SK-N-MC (cell line): ENCODE measurements around the gene ATP1B4.

Experiments
- DNase-seq: peaks from one replicate; pipeline ENCODE4 v3.0.0-alpha.2; 2011; ENCODE audit warnings: low read depth, low spot score
- H3K27ac ChIP-seq: fragments of 200-600 bp; sonication (generic); 2 replicates; pipeline ENCODE4 v1.5.1; 2016; ENCODE audit warnings: mixed run types
- H3K36me3 ChIP-seq: fragments of 200-600 bp; sonication (generic); 2 replicates; pipeline ENCODE4 v1.6.1; 2017; ENCODE audit warnings: antibody characterized with exemption, low read length, mixed read lengths; ENCODE audit not compliant: insufficient read depth
- H3K4me3 ChIP-seq: fragments of 200-600 bp; sonication (generic); 2 replicates; pipeline ENCODE4 v1.5.1; 2016
- H3K9ac ChIP-seq: fragments of 200-600 bp; sonication (generic); 2 replicates; pipeline ENCODE4 v1.8.0; 2017; ENCODE audit warnings: mixed run types, mixed read lengths; ENCODE audit not compliant: insufficient read length
- H3K9me3 ChIP-seq: fragments of 200-600 bp; sonication (generic); 2 replicates; pipeline ENCODE4 v1.6.1; 2017; ENCODE audit warnings: low read depth, mild to moderate bottlenecking, antibody characterized with exemption, low read length, moderate library complexity, mixed read lengths
- EZH2 ChIP-seq: fragments of 200-600 bp; sonication (generic); IDR thresholded peaks from one replicate; pipeline ENCODE4 v1.6.1; 2017; ENCODE audit warnings: antibody characterized with exemption
- FOXP2 ChIP-seq: optimal IDR thresholded peaks from 2 replicates; pipeline ENCODE3; 2011; ENCODE audit warnings: mild to moderate bottlenecking, moderate library complexity; ENCODE audit not compliant: insufficient read depth; ENCODE audit errors: extremely low read length, control extremely low read depth
- POLR2AphosphoS5 ChIP-seq: IDR thresholded peaks from 2 replicates; pipeline ENCODE4 v1.6.1; 2012; ENCODE audit warnings: mild to moderate bottlenecking, low read depth, low read length, borderline replicate concordance

The ATP1B4 gene

DNA sequence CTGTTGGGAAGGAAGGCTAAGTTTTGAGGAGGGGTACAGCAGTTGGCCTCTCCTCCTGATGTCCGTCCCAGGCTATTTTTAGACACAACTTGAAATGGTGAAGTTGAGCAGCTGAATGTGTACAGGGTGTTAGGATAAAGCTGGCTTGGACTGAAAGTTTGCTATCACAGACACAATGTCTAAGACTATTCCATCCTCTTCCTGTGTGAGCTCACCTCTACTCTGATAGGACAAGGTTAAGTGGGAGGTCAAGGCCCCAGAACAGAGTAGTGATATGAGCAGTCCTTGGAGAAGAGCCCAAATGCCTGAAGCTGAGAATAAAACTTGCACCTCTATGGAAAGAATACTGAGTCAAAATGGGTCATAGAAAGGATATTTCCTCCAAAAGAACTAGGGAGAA lies 4.1 kb downstream of the ATP1B4 start:
- TF ChIP-seq POLR2AphosphoS5 (no peak), FOXP2 (no peak), EZH2 (no peak)
- no peak overlapping the region for H3K9ac ChIP-seq
- no peaks in the 10 kb centered on the region for H3K9me3 ChIP-seq
- no peak overlapping the region for H3K4me3 ChIP-seq
- no peak overlapping the region for H3K27ac ChIP-seq
- DNase-seq = no peak
- no peaks in the 10 kb centered on the region for H3K36me3 ChIP-seq

DNA sequence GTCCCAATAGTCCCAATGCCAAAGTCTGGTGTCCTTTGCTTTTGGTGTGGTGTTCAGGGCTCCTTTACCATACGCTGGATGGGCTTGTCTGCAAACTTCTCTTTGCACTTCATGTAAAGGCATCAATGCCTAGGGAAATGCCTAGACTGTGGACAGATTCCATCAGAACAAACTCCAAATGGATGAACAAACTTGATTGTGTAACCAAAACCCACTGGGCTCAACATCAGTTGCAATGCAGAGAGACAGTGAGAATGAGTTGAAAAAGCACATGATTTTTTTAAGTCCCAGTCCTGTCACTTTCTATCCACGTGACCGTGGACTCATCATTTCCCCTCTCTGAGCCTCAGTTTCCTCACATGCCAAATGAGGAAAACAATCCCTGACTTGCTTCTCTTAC lies 4.9 kb downstream of the ATP1B4 start:
- Histone ChIP-seq H3K27ac (no peak overlapping the region), H3K9ac (no peak overlapping the region), H3K9me3 (no peaks in the 10 kb centered on the region), H3K36me3 (no peaks in the 10 kb centered on the region), H3K4me3 (no peak overlapping the region)
- no peak for DNase-seq
- TF ChIP-seq POLR2AphosphoS5 (no peak), FOXP2 (no peak)

DNA sequence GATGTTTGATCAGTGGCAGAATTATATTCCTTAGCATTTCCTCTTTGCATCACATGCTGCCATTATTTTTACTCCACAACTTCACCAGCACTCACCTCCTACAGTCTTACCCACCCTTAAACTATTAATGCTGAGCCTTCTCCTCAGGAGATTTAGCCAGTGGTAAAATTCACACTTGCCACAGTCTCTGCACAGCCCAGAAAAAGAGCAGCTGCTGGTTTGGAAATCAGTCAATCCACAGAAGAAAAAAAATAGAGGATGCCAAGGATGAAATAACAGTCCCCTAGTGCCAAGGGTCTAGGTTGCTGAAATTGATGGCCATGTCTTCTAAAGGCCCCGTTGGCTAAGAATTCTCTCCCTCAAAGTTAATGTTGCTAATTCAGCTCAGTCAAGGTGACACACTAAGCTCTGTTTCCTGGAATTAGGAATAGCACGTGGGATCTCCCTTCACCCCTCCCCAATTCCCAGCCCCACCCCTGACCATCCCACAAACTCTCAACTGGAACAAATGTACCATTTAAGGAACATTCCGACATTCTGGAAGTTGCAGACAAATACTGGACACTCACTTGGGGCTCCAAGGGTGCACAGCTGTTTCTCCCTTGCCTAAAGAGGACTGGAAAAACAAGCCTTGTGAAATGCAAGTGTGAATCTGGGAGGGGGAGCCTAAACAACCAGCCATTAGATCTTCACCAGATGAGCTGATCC lies 5.7 kb downstream of the ATP1B4 start:
- H3K4me3 ChIP-seq = no peak overlapping the region
- no peaks in the 10 kb centered on the region for H3K36me3 ChIP-seq
- H3K27ac ChIP-seq = no peak overlapping the region
- no peaks in the 10 kb centered on the region for H3K9me3 ChIP-seq
- no peak for TF ChIP-seq POLR2AphosphoS5
- TF ChIP-seq FOXP2 = no peak
- no peak for TF ChIP-seq EZH2
- DNase-seq = no peak
- H3K9ac ChIP-seq = no peak overlapping the region

DNA sequence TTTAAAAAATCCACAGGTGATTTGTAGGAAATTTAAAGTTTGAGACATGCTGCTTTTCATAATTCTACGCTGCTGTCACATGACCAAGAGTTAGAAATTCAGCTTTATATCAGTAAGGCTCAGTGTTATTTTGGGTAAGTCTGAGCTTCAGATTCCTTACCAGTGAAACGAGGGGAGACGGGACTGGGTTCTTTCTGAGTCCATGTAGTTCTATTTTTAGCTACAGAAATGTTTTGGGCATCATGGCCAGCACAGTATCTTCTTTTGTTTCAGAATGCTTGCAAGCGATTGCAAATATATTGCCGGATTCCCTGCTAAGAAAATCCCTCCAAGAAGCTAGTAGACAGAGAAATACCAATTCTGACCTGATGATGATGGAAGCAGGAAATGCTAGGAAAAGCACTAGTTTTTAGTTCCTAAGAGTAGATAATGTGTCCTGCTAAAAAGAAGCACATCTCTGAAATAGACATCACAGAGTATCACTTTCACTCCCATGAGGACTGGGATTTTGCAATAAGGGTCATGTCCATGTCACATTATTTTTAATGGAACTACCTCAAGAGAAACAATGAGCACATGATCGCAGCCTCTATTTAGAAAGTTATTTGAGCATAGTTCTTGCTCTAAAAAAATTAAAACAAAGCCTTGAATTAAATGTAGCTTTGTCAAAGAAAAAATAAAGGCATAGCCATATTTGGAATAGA lies 10.9 kb downstream of the ATP1B4 start:
- no peaks in the 10 kb centered on the region for H3K36me3 ChIP-seq
- H3K9ac ChIP-seq = no peak overlapping the region
- TF ChIP-seq FOXP2 = no peak
- no peak for TF ChIP-seq EZH2
- no peak for TF ChIP-seq POLR2AphosphoS5
- H3K27ac ChIP-seq = no peak overlapping the region
- no peak overlapping the region for H3K4me3 ChIP-seq
- H3K9me3 ChIP-seq = no peaks in the 10 kb centered on the region
- no peak for DNase-seq

DNA sequence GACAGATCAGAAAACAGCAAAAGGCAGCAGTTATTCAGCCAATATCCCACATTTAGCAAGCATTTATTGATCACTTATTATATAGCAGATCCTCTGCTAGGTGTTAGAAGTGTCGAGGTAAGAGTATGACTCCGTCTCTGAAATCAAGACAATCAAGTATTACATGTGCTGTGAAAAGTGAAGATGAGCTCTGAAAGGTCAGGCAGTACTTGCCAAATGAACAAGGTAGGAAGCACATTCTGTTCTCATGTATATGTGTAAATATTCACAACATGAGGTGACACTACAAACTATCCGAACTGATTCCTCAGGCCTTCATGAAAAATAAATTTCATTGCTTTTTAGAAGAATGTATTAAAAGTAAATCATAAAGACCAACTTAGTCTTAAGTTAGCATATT lies 15.3 kb downstream of the ATP1B4 start:
- no peaks in the 10 kb centered on the region for H3K36me3 ChIP-seq
- TF ChIP-seq POLR2AphosphoS5 (no peak), EZH2 (no peak), FOXP2 (no peak)
- H3K27ac ChIP-seq = no peak overlapping the region
- DNase-seq = no peak
- no peak overlapping the region for H3K4me3 ChIP-seq
- no peaks in the 10 kb centered on the region for H3K9me3 ChIP-seq
- no peak overlapping the region for H3K9ac ChIP-seq

DNA sequence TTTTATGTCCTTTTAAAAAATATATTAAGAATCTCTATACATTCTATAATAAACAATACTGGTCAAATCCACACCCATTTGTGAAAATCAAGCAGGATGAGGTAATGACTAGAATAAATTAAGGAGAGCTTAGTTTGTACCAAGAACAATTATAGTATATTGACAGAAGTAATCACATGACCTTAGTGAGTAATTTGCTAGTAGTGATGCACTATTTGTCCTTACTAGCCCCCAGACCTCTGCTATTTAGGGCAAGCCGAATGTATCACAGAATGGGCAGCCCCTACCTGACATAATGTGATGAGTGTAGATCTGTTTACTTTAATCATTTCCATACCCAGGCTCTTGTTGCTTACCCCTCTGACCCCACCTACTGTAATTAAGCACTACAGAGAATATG lies 15.8 kb downstream of the ATP1B4 start:
- no peak overlapping the region for H3K27ac ChIP-seq

DNA sequence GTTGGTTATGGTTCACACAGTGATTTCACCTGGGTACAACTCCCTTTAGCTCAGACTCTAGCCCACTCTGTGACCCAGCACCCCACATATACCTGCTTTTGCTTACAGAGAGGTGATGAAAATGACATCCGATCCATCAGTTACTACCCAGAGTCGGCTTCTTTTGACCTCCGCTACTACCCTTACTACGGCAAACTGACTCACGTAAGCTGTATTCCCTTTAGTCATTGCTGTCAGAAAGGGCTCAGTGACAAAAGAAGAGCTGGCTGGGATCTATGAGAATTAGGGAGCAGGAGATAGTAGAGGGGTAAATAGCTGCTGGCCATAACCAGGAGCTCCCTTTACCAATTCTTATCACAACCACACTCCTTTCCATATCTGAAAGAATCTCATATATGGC lies 16.7 kb downstream of the ATP1B4 start:
- no peaks in the 10 kb centered on the region for H3K9me3 ChIP-seq
- no peak overlapping the region for H3K9ac ChIP-seq
- no peak overlapping the region for H3K27ac ChIP-seq

More for the DNA sequence above, 15.8 kb downstream of the ATP1B4 start:
- no peak overlapping the region for H3K9ac ChIP-seq
- no peak for TF ChIP-seq FOXP2
- no peak for TF ChIP-seq EZH2
- no peak for TF ChIP-seq POLR2AphosphoS5
- DNase-seq = no peak
- H3K36me3 ChIP-seq = no peaks in the 10 kb centered on the region
- no peak overlapping the region for H3K4me3 ChIP-seq
- no peaks in the 10 kb centered on the region for H3K9me3 ChIP-seq

DNA sequence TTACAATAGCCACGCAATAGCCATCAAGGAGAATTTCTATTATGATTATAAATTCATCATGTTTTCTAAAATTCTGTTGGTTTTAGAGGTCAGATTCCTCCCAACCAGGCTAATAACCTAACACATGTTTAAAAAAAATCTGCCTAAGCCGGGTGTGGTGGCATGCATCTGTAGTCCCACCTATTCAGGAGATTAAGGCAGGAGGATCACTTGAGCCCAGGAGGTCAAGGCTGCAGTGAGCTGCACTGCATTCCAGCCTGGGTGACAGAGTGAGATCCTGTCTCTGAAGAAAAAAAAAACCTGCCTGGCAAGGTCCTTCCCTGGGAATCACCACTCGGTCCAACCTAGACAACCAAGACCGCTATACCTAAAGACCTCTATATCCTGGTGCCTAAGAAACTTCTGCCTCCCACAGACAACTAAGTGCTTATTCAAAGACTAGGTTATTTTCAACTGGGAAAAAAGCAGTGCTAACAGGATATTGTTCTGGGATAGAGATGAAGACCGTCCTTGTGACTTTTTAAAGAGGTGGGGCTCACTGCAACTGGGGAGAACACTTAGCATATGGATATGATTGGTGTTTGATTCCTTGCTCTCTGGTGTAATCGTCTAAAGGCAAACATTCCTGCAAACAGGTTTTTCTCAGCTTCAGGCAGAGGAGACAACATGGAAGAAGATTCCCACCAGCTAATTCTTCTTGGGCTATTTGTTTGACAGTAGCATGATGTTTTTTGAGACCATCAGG lies 18.2 kb downstream of the ATP1B4 start:
- H3K9ac ChIP-seq = no peak overlapping the region
- no peak overlapping the region for H3K27ac ChIP-seq
- TF ChIP-seq EZH2 = no peak
- H3K9me3 ChIP-seq = no peaks in the 10 kb centered on the region
- DNase-seq = no peak
- H3K4me3 ChIP-seq = no peak overlapping the region
- H3K36me3 ChIP-seq = no peaks in the 10 kb centered on the region

More for the DNA sequence above, 16.7 kb downstream of the ATP1B4 start:
- DNase-seq = no peak
- no peak overlapping the region for H3K4me3 ChIP-seq
- no peaks in the 10 kb centered on the region for H3K36me3 ChIP-seq
- TF ChIP-seq EZH2 = no peak
- TF ChIP-seq POLR2AphosphoS5 = no peak
- TF ChIP-seq FOXP2 = no peak
